DMS153 treated with DMSO at 0.1 percent for 48 hours (cell line): ENCODE results near the gene SHISAL2B.
"Not testable (repeated sequence)": the region's sequence is repeated elsewhere in the genome, so short reads cannot be mapped to it uniquely, and the experiment has no call there.

Source experiments
- DNase-seq: peaks from one replicate; lab custom pipeline; 2025; ENCODE audit not compliant: unreplicated experiment; lab: John Stamatoyannopoulos, UW

Gene SHISAL2B

DNA sequence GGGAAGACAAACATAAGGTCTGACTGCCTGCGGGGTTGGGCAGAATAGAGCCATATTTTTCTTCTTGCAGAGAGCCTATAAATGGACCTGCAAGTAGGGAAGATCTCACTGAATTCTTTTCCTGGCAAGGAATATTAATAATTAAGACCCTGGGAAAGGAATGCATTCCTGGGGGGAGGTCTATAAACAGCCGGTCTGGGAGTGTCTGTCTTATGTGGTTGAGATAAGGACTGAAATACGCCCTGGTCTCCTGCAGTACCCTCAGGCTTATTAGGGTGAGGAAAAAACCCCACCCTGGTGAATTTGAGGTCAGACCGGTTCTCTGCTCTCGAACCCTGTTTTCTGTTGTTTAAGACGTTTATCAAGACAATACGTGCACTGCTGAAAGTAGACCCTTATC lies 6.1 kb downstream of the SHISAL2B start:
- not testable (repeated sequence) for DNase-seq

DNA sequence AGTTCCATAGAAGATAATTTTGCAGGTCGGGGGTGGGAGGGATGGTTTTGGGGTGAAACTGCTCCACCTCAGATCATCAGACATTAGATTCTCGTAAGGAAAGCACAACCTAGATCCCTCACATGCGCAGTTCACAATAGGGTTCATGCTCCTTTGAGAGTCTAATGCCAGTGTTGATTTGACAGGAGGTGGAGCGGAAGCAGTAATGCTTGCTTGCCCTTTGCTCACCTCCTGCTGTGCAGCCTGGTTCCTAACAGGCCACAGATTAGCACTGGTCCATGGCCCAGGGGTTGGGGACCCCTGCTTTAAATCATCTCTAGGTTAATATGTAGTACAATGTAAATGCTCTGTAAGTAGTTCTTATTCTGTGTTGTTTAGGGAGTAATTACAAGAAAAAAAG lies 10.5 kb downstream of the SHISAL2B start:
- DNase-seq = no peak

DNA sequence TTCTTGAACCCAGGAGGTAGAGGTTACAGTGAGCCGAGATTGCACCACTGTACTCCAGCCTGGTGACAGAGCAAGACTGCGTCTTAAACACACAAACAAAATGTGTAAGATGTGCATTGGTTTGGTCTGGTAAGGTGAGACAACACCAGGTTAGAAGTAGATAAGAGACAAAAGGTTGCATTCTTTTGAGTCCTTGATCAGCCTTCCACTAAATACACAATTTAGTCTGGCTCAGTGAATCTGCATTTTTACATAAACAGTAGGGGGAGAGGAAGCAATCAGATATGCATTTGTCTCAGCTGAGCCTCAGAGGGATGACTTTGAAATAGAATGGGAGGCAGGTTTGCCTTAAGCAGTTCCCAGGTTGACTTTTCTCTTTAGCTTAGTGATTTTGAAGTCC lies 15.8 kb downstream of the SHISAL2B start:
- DNase-seq = not testable (repeated sequence)

DNA sequence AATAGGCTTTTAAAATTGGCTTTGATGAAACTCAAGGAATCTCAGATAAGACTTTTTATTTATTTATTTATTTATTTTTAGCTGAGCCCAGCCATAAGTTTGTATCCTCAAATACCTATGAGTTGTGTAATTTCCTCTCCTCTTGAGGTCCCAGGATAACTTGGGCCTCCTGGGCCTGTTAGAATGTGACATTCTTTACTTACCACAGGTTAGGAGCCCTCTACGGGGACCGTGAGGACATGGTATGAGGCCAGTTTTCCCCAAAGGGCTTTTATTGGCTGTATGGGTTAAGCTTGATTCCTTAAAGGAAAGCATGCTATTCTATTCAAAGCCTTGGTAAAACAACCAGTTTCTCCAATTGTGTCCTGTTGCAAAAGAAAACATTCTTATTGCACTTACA lies 16.9 kb downstream of the SHISAL2B start:
- DNase-seq = no peak

DNA sequence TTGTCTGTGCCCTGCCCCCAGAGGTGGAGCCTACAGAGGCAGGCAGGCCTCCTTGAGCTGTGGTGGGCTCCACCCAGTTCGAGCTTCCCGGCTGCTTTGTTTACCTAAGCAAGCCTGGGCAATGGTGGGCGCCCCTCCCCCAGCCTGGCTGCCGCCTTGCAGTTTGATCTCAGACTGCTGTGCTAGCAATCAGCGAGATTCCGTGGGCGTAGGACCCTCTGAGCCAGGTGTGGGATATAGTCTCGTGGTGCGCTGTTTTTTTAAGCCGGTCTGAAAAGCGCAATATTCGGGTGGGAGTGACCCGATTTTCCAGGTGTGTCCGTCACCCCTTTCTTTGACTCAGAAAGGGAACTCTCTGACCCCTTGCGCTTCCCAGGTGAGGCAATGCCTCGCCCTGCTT lies 24.2 kb downstream of the SHISAL2B start:
- DNase-seq = not testable (repeated sequence)

DNA sequence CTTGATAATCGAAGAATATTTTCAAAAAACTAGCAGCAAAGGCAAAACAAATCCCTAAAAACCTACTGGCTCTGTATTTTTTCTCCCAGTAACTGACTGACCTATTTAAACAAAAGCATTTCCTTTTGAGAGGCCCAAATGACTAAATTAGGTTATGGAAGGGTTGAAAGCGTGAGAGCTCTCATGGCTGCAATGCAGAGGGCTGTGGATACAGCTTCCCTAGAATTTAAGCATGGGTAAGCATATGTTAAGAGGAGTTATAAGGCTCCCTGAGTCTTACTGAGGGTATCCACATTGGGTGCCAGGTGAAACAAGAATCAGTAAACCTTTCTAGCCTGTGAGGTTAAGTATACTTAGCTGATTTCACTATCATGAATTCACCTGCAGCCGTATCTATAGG lies 32.3 kb downstream of the SHISAL2B start:
- DNase-seq = no peak

DNA sequence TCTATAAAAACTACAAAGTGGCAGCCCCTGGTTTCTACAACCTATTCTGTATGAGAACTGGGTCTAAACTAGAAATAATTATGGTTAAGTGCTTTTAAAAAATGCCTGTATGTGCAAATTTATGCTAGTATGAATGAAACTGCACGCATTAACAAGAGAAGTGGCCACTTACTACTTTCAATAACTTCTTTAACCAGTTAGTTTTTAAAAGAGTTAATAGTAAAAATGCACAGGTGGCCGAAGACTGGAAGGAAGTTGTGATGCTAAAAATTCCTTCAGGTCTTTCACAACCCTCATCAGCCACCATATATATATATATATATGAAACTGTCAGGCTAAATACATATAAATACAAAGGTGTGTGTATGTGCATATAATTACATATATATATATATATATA lies 36.8 kb downstream of the SHISAL2B start:
- no peak for DNase-seq

DNA sequence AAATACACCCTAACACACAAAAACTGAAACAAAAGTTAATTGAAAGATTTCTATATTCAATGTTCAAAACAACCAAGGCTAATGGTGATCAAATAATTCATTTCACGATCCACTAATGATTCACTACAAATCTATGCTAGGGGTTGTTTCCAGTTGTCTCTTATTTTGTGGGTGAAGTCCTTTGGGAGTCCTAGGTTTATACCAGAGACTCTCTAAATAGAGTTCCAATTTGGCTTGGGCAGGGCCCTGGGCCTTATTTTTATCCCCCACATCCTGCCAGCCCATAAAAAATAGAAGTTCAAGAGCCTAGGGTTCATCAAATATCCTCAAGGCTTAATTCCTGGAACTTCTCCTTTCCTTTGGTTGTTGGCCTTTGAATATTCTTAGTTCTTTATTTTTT lies 52.1 kb downstream of the SHISAL2B start:
- DNase-seq = no peak

DNA sequence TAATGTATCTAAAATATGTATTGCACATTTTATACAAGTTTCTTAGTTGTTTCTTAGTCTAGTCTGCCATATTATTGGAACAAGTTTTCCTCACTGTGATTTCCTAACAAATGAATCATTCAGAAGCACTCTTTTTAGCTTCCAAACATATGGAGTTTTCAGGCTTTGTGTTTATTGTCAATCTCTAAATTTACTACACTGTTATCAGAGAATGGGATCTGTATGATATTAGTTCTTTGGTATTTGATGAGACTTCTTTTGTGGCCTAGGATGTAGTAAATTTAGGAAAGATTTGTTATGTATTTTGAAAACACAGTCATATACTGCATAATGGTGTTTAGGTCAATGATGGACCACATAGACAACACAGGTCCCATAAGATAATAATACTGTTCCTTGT lies 52.5 kb downstream of the SHISAL2B start:
- DNase-seq = no peak

DNA sequence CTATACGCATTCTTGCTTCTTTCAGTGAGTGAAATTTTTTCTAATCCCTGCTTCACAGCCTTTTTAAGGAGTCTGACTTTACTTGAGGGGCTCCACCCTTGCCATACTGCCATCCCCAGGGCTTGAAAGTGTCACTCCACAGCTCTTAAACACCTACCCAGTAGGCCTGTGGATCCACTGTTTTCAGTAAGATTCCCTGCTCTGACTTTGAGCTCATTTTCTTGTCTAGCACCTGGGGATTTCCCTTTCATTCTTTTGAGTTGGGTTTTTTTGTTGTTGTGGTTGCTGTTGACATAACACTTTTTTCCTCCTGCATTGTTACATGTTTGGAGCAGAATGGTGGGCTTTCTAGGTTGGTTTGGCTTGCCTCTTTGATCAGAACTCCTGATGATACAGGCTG lies 54.6 kb downstream of the SHISAL2B start:
- no peak for DNase-seq

DNA sequence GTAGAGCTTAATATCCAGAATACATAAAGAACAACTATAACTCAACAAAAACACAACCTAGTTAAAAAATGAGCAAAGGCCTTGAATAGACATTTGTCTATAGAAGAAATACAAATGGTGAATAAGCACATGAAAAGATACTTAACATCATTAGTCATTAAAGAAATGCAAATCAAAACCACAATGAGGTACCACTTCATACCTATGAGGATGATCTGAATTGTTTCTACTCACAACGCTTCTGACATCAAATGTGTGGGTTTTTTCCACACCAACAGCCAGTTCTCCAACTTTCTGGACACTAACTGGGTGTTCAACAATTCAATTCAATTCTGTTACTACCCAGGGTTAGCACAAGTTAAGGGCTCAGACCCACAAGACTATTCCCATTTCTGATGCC lies 56.1 kb downstream of the SHISAL2B start:
- DNase-seq = no peak

DNA sequence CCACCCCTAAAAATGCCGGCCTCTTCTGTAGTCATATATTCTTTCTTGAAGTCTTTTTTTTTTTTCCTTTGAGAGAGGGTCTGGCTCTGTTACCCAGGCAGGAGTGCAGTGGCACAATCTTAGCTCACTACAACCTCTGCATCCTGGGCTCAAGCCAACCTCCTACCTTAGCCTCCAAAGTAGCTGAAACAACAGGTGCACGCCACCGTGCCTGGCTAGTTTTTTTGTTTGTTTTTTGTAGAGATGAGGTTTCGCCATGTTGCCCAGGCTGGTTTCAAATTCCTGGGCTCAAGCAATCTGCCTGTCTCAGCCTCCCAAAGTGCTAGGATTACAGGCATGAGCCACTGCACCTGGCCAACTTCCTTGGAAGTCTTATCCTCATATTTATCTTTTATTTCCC lies 59.1 kb downstream of the SHISAL2B start:
- no peak for DNase-seq

DNA sequence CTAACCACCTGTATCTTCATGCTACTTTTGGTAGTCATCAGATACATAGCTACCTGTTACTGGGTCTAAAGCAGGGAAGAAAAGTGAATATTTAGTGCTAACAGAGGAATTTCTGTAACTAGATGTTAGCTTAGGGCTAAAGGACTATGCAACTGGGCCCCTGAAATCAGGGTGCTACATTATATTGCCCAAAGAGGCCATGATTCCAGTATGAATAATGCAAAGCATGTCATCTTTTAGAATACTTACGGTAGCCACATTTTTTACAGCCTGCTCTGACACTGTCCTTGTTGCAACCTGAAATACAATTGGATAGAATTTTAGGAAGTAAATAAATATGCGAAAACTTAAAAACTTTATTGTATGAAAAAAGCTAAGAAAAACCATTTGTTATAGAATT lies 63.8 kb downstream of the SHISAL2B start:
- DNase-seq = no peak

DNA sequence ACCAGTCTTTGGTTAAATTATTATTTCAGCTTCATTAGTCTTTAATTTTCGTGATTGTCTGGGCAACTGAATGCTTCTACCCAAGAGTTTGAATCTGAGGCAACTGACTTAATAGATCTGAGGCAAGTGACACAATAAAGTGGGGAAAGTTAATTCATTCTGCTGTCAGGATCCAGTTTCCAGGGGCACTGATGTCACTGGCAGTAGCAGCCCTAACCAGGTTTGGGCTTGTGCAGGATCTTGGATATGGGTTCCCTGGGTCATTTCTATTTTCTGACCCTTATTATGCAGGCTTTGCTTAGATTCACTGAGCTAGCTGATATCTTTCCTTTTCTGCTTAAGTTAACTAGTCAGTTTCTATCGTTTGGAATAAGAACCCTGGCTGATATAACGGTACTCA lies 68.6 kb downstream of the SHISAL2B start:
- DNase-seq = no peak

DNA sequence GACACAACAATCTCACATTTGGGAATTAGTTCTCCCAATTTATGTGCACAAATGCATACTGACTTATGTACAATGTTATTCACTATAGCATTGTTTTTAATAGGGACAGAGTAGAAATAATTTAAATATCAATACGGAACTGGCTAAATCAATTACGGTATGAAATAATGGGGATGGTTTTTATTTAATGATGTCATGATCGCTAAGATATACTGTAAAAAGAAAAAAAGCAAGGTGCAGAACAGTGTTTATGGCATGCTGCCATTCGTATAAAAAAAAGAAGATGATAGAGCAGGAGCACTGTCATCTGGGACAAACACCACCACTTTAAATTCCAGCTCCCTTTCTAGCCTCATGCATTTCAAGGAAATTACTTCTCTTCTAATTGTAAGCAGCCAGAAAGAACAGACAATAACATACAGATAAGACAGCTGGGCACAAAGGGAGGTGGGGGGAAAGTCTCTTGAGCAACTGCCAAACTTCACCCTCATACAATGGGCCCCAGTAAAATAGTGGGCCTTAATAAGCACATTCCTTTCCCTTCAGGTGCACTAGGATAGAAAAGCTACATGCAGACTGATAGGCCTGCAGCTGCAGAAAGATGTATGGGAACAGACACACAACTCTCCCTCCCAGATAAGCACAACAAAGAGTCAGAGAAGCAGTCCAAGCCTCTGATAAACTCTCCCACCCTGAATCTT lies 69.8 kb downstream of the SHISAL2B start:
- DNase-seq = no peak

DNA sequence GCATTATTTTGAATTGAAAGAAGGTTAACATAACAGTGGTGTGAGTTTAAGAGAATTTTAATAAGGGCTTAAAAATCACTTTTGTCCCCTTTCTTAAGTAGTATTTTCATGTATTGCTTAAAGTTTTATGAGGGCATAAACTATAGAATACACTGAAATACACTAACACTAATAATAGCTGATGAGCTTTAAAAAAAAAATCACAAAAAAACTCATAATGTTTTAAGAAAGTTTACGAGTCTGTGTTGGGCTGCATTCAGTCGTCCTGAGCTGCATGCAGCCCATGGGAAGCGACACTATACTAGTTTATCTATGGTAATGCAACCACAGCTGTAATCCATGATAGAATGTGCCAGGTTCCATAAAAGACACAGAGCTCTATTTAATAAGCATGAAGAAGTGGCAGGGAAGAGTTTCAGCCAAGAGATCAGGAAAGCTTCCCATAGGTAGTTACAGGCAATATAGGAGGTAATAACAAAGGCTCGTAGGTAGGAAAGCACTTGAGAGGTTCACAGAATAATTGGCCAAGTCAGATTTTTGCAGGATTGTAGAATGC lies 73.7 kb downstream of the SHISAL2B start:
- no peak for DNase-seq

DNA sequence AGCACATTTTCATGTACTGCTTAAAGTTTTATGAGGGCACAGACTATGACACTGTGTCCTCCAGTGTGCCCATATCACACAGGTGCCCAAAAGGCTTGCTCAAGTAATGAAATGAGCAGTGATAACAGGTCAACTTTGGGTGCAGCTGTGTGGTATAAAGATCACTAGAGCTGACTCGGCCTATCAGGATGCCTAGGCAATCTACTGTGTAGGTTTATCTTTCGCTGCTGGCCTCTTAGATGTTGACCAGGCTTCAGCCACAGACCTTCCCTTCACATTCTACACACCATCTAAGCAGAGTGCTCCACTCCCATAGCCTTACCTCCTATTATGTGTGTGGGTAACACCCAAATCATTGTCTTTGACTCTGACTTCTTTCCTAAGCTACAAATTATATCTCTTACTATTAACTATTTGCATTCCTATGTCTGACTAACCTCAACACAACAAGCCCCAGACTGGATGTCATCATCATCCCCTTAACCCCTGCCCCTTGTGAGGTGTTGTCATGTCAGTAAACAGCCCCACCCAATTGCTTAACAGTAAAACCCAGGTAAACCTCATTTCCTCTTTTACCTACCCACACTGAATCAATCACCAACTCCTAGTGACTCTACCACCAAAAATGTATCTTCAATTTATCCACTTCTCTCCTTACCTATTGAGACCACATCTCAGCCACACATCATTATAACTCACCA lies 75.7 kb downstream of the SHISAL2B start:
- no peak for DNase-seq

DNA sequence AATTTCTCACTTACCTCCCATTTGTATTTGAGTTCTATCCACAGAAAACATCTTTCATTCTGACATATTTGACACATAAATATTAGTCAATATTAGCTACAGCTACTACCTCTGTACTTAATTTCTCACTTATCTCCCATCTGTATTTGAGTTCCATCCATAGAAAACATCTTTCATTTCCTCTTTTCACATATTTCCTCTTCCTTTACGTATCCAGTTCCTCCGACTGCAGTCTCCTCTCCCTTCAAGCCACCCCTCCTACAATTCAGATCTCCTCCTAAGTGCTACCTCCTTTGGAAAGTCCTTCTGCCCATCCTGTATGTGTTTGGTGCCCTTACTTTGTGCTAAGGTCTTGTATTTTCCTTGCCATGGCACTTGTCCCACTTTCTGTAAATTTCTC lies 76.6 kb downstream of the SHISAL2B start:
- no peak for DNase-seq
